GM06990 (cell line): ENCODE results near the gene NSD1.

Experiments used
- DNase-seq: peaks from one replicate; pipeline ENCODE4 v3.0.0-alpha.2; 2011; ENCODE audit not compliant: insufficient read length; ENCODE audit errors: extremely low read depth
- H3K27me3 ChIP-seq: replicated peaks from 2 replicates; pipeline ENCODE4 v1.6.0; 2011; ENCODE audit warnings: low read length; ENCODE audit not compliant: control insufficient read depth, insufficient read depth
- H3K36me3 ChIP-seq: 2 replicates; pipeline ENCODE4 v1.5.1; 2011; ENCODE audit warnings: low read length; ENCODE audit not compliant: control insufficient read depth, insufficient read depth
- H3K4me3 ChIP-seq: replicated peaks from 2 replicates; pipeline ENCODE4 v1.5.1; 2011; ENCODE audit warnings: low read depth, mild to moderate bottlenecking, control low read depth, low read length
- TF ChIP-seq, protein P1 (sequence below): IDR thresholded peaks from 2 replicates; pipeline ENCODE4 v1.5.1; 2011; ENCODE audit warnings: low read length, control low read depth, mild to moderate bottlenecking, inconsistent platforms; ENCODE audit not compliant: insufficient read depth, poor library complexity, severe bottlenecking

The NSD1 gene

DNA sequence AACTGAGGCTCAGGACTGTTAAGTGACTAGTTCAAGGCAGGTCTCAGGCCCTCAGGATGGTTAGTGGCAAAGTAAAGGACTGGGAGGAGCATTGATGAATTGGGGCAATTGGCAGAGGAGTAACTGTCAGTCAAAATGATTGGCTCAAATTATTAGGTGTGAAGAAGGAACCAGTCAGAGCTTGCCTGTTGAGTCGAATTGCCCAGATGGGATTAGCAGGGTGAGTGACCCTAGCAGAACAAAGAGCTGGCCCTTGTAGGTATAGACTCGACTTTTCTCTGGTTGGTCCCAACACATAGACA is 2.6 kb upstream of the NSD1 start:
- H3K4me3 ChIP-seq, result no peak overlapping the region
- H3K27me3 ChIP-seq, result no peaks in the 10 kb centered on the region
- DNase-seq, result no peak
- TF ChIP-seq, protein P1, sequence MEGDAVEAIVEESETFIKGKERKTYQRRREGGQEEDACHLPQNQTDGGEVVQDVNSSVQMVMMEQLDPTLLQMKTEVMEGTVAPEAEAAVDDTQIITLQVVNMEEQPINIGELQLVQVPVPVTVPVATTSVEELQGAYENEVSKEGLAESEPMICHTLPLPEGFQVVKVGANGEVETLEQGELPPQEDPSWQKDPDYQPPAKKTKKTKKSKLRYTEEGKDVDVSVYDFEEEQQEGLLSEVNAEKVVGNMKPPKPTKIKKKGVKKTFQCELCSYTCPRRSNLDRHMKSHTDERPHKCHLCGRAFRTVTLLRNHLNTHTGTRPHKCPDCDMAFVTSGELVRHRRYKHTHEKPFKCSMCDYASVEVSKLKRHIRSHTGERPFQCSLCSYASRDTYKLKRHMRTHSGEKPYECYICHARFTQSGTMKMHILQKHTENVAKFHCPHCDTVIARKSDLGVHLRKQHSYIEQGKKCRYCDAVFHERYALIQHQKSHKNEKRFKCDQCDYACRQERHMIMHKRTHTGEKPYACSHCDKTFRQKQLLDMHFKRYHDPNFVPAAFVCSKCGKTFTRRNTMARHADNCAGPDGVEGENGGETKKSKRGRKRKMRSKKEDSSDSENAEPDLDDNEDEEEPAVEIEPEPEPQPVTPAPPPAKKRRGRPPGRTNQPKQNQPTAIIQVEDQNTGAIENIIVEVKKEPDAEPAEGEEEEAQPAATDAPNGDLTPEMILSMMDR, result no peak
- H3K36me3 ChIP-seq, result peaks cover 6% of the 10 kb centered on the region

DNA sequence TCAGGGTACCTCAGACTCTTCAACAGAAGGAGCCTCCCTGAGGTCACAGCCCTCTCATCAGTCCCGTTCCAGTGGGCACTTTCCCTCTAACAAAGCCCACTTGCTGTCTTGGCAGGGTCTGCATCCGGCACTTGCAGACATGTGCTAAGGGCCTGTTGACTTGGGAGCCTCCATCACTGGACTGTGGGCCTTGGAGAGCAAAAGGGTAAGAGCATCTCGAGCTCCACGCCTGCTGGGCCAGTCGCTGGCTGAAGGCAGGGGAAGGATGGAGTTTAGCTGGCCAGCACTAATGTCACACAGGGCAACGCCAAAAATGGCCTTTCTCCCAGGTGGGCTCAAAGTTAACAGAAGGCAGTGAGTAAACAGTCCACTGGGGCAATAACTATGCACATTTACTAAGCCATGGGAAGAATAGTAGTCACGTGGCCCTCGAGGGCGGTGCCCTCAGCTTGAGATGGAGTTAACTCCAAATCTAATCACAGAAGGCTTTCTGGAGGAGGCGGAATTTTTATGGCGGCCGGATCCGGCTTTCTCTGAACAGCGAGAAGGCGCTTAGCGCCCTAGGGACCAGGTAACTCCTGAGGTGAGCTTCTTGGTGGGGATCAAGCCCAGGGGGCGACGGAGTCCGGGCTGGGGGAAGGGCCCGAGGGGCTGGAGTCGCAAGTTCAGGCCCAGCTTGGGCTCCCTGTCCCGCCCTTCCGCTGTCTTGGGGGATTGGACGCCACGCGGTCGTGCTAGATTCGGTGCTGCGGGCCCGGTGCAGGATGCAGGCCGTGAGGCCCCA is 2.0 kb upstream of the NSD1 start:
- TF ChIP-seq, protein P1, result no peak
- Histone ChIP-seq H3K4me3 (no peak overlapping the region), H3K36me3 (peaks cover 6% of the 10 kb centered on the region), H3K27me3 (no peaks in the 10 kb centered on the region)
- no peak for DNase-seq

DNA sequence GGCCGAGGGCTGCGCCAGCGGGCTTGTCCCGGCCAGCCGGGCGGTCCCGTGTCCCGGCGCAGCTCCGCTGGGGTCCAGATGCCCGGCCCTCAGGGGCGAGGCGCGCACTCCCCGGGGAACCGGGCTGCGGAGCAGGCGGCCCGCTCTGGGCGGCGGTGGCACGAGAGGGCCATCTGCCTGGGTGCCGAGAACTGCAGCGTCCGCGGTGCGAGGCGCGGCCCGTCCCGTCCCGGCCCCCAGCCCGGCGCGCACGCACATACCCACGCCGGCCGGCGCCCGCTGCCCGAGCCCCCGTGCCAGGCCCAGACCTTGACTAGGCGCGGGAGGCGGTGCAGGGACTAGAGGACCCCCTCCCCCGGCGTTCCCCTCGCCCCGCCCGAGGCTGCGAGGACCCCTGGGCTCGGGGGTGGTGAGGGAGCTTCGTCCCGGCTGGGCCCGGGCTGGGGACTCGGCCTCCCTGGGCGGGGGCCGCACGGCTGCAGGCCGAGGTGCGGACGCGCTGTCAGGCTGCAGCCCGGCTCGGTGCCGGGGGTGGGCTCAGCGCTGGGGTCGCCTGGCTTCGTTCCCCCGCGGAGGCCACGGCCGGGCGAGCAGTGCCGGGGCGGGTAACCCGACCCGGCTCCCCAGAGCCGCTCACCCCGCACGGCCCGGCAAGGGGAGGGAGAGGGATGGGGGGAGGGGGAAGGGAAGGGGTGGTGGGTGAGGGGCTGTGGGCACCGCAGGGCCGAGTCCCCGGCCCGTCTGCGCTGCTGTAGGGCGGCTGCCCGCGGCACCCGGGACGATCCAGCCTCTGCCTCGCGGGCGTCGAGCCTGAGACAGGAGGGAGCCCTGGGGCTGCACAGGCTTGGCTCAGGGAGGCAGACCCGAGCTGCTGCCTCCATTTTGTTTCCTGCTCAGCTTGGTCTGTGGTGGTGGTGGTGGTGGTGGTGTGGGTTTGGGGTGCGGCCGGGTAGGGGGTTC is 1.2 kb upstream of the NSD1 start:
- TF ChIP-seq, protein P1, result no peak
- peak overlapping the region; percentile 55 for H3K4me3 ChIP-seq
- no peak for DNase-seq

DNA sequence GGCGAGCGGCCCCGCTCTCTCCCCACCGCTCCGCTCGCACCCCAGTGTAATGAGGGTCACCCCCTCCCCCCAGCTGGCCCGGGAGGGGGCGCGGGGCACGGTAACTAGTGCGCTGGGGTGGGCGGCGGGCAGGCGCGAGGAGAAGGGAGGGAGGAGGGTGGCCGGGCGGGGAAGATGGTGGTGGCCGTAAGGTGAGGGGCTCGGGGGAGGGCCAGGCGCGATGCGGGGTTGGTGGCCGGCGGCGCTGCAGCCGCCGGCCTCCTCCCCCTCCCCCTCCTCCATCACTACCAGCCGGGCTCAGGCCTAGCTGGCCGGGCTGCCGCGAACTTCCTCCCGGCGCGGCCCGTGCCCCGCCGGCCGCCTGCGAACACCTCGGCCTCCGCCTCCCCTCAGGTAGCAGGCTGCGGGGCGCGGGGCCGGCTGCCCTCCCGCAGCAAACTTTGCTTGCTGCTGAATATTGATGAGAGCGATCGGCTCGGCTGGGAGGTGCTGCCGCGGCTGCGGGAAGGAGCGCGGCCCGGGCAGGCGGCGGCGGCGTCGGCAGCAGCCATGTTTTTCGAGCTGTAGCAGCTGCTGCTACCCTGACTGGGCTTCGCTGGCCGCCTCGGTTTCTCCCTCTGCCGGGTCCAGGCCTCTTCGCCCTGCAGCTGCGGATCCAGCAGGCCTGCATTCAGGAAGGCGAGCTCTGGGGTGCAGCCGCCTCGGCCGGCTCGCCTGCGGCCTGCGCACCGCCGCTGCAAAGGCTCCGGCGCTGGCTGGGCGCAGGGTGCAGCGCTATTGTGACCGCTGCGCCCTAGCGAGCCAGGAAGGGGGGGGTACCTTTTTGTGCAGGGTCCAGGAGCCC is 502 bp downstream of the NSD1 start:
- TF ChIP-seq, protein P1, result no peak
- Histone ChIP-seq H3K4me3 (peak overlapping the region; percentile 82), H3K27me3 (no peaks in the 10 kb centered on the region), H3K36me3 (peaks cover 6% of the 10 kb centered on the region)
- peak; percentile 81 for DNase-seq

More for the DNA sequence above, 1.2 kb upstream of the NSD1 start:
- peaks cover 6% of the 10 kb centered on the region for H3K36me3 ChIP-seq
- H3K27me3 ChIP-seq, result no peaks in the 10 kb centered on the region

DNA sequence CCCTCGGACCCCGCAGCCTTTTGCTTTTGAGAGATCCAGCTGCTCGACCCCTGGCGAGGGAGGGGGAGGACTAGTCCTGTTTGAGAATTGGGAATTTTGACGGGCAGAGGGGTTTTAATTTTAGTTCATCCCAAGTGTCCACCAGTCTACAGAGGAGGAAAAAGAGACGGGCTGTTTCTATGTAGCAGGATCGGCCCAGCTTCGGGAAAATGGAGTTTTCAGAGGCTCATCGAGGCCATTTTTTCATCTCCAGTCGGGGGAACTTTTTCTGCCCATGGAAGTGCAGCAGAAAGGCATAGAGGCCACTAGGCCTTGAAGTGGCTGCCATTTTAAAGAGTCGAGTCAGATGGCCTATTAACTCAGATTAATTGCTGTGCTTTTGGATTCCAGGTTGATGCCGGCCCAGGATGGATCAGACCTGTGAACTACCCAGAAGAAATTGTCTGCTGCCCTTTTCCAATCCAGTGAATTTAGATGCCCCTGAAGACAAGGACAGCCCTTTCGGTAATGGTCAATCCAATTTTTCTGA is 1.2 kb downstream of the NSD1 start:
- Histone ChIP-seq H3K4me3 (peak overlapping the region; percentile 82), H3K27me3 (no peaks in the 10 kb centered on the region), H3K36me3 (peaks cover 7% of the 10 kb centered on the region)
- DNase-seq, result no peak
- TF ChIP-seq, protein P1, result no peak
